SK-N-SH treated with all-trans-retinoic acid at 6 μM for 48 hours (cell line): Measurements from ENCODE around the gene ATP1B4.

Experiments used
- ARNTL ChIP-seq: fragments of 450-650 bp; formaldehyde crosslinking; IDR thresholded peaks from 2 replicates; pipeline ENCODE4 v1.5.0; 2020; ENCODE audit warnings: low read depth, mild to moderate bottlenecking, moderate library complexity, borderline replicate concordance
- BACH2 ChIP-seq: fragments of 250-450 bp; sonication (Bioruptor Pico); IDR thresholded peaks from 2 replicates; pipeline ENCODE4 v1.9.0; 2021; ENCODE audit warnings: mild to moderate bottlenecking, borderline replicate concordance
- CSDC2 ChIP-seq: fragments of 250-450 bp; sonication (Bioruptor Pico); IDR thresholded peaks from 2 replicates; pipeline ENCODE4 v1.5.0; 2020; ENCODE audit warnings: mild to moderate bottlenecking, moderate library complexity
- OSR1 ChIP-seq: fragments of 250-450 bp; sonication (Bioruptor Pico); IDR thresholded peaks from 2 replicates; pipeline ENCODE4 v1.8.0; 2022; ENCODE audit warnings: moderate library complexity, mild to moderate bottlenecking, inconsistent platforms
- PATZ1 ChIP-seq: fragments of 250-450 bp; sonication (Bioruptor Pico); IDR thresholded peaks from 2 replicates; pipeline ENCODE4 v1.8.0; 2020; ENCODE audit warnings: mild to moderate bottlenecking, moderate library complexity, borderline replicate concordance
- POU6F1 ChIP-seq: fragments of 250-450 bp; sonication (Bioruptor Pico); IDR thresholded peaks from 2 replicates; pipeline ENCODE4 v1.8.0; 2021; ENCODE audit warnings: low read depth, mild to moderate bottlenecking, moderate library complexity, borderline replicate concordance
- SNAI2 ChIP-seq: fragments of 250-450 bp; sonication (Bioruptor Pico); IDR thresholded peaks from 2 replicates; pipeline ENCODE4 v1.5.0; 2020; ENCODE audit warnings: mild to moderate bottlenecking, moderate library complexity
- TOX ChIP-seq: fragments of 250-450 bp; sonication (Bioruptor Pico); IDR thresholded peaks from 2 replicates; pipeline ENCODE4 v1.8.0; 2021; ENCODE audit warnings: mild to moderate bottlenecking, moderate library complexity, borderline replicate concordance
- ZC3H10 ChIP-seq: fragments of 250-450 bp; sonication (Bioruptor Pico); IDR thresholded peaks from 2 replicates; pipeline ENCODE4 v1.5.1; 2021; ENCODE audit warnings: mild to moderate bottlenecking, moderate library complexity
- ZFP30 ChIP-seq: fragments of 450-650 bp; formaldehyde crosslinking; IDR thresholded peaks from 2 replicates; pipeline ENCODE4 v1.5.0; 2022; ENCODE audit warnings: mild to moderate bottlenecking, moderate library complexity
- ZNF70 ChIP-seq: fragments of 450-650 bp; formaldehyde crosslinking; IDR thresholded peaks from 2 replicates; pipeline ENCODE4 v1.5.0; 2020; ENCODE audit warnings: mild to moderate bottlenecking, moderate library complexity
- ZNF8 ChIP-seq: fragments of 450-650 bp; formaldehyde crosslinking; IDR thresholded peaks from 2 replicates; pipeline ENCODE4 v1.5.0; 2020; ENCODE audit warnings: mild to moderate bottlenecking, moderate library complexity

GRCh38 chrX:120367402-120368109, 5.7 kb downstream of the ATP1B4 start:
- no peak for TF ChIP-seq BACH2
- no peak for TF ChIP-seq ZFP30 (CRISPR knock-in tag)
- TF ChIP-seq POU6F1 (CRISPR knock-in tag) = no peak
- TF ChIP-seq ZNF70 (CRISPR knock-in tag) = no peak
- TF ChIP-seq TOX (CRISPR knock-in tag) = no peak
- no peak for TF ChIP-seq CSDC2 (CRISPR knock-in tag)
- no peak for TF ChIP-seq PATZ1 (CRISPR knock-in tag)
- TF ChIP-seq ZNF8 (CRISPR knock-in tag) = no peak
- TF ChIP-seq ARNTL (CRISPR knock-in tag) = no peak
- TF ChIP-seq ZC3H10 (CRISPR knock-in tag) = no peak
- no peak for TF ChIP-seq OSR1 (CRISPR knock-in tag)
- no peak for TF ChIP-seq SNAI2
